HepG2 (cell line): Measurements from ENCODE around the gene TCF19. TPM values are rescaled to one million over a fixed set of nuclear protein-coding genes. Genes with fewer than 3 reads are reported as not detected.

ENCODE experiments used
- AGO2 ChIP-seq: fragments of 200-400 bp; formaldehyde crosslinking; optimal IDR thresholded peaks from 2 replicates; pipeline ENCODE3; 2017; ENCODE audit warnings: mild to moderate bottlenecking, low read depth, low read length, moderate library complexity
- CC2D1A ChIP-seq: sonication (generic); formaldehyde crosslinking; IDR thresholded peaks from 2 replicates; pipeline ENCODE4 v1.8.1; 2023; ENCODE audit warnings: mild to moderate bottlenecking, missing genetic modification reagents
- GATAD1 ChIP-seq: IDR thresholded peaks from 2 replicates; pipeline ENCODE4 v1.6.1; 2016; ENCODE audit warnings: missing genetic modification reagents, missing compliant biosample characterization
- IKZF4 ChIP-seq: sonication (generic); formaldehyde crosslinking; IDR thresholded peaks from 2 replicates; pipeline ENCODE4 v1.5.1; 2020; ENCODE audit warnings: borderline replicate concordance, mild to moderate bottlenecking, low read depth, missing genetic modification reagents; ENCODE audit errors: not compliant biosample characterization
- ISL2 ChIP-seq: sonication (generic); formaldehyde crosslinking; IDR thresholded peaks from 2 replicates; pipeline ENCODE4 v1.5.0; 2020; ENCODE audit warnings: missing genetic modification reagents
- ISX ChIP-seq: sonication (generic); formaldehyde crosslinking; conservative IDR thresholded peaks from 2 replicates; pipeline ENCODE4 v1.5.0; 2020; ENCODE audit warnings: missing genetic modification reagents
- KAT7 ChIP-seq: IDR thresholded peaks from 2 replicates; pipeline ENCODE4 v1.6.1; 2018; ENCODE audit warnings: borderline replicate concordance, missing compliant biosample characterization
- MED13 ChIP-seq: sonication (generic); formaldehyde crosslinking; IDR thresholded peaks from 2 replicates; pipeline ENCODE4 v1.5.0; 2020; ENCODE audit warnings: missing genetic modification reagents
- NBN ChIP-seq: fragments of 450-650 bp; conservative IDR thresholded peaks from 2 replicates; pipeline ENCODE4 v1.6.1; 2017
- NFYC ChIP-seq: IDR thresholded peaks from 2 replicates; pipeline ENCODE4 v1.6.1; 2016; ENCODE audit warnings: missing genetic modification reagents, missing compliant biosample characterization
- RAD51 ChIP-seq: fragments of 450-650 bp; IDR thresholded peaks from 2 replicates; pipeline ENCODE4 v1.6.1; 2016; ENCODE audit warnings: borderline replicate concordance
- RXRB ChIP-seq: IDR thresholded peaks from 2 replicates; pipeline ENCODE4 v1.6.1; 2016; ENCODE audit warnings: borderline replicate concordance, missing genetic modification reagents, missing compliant biosample characterization
- SMAD9 ChIP-seq: sonication (generic); formaldehyde crosslinking; IDR thresholded peaks from 2 replicates; pipeline ENCODE4 v1.5.1; 2020; ENCODE audit warnings: mild to moderate bottlenecking, missing genetic modification reagents
- TSC22D2 ChIP-seq: sonication (generic); formaldehyde crosslinking; IDR thresholded peaks from 2 replicates; pipeline ENCODE4 v1.5.1; 2020; ENCODE audit warnings: missing genetic modification reagents, mild to moderate bottlenecking, borderline replicate concordance
- ZKSCAN8 ChIP-seq: IDR thresholded peaks from 2 replicates; pipeline ENCODE4 v1.6.1; 2016; ENCODE audit warnings: borderline replicate concordance, missing genetic modification reagents, missing compliant biosample characterization
- ZNF558 ChIP-seq: sonication (generic); formaldehyde crosslinking; IDR thresholded peaks from 2 replicates; pipeline ENCODE4 v1.9.0; 2022; ENCODE audit warnings: mild to moderate bottlenecking, missing genetic modification reagents, borderline replicate concordance
- ZNF562 ChIP-seq: sonication (generic); formaldehyde crosslinking; IDR thresholded peaks from 2 replicates; pipeline ENCODE4 v1.8.0; 2022; ENCODE audit warnings: missing genetic modification reagents, borderline replicate concordance
- ZNF615 ChIP-seq: sonication (generic); formaldehyde crosslinking; IDR thresholded peaks from 2 replicates; pipeline ENCODE4 v1.5.0; 2020; ENCODE audit warnings: mild to moderate bottlenecking, missing genetic modification reagents, borderline replicate concordance
- ZNF749 ChIP-seq: sonication (generic); formaldehyde crosslinking; IDR thresholded peaks from 2 replicates; pipeline ENCODE4 v1.8.0; 2022; ENCODE audit warnings: mild to moderate bottlenecking, missing genetic modification reagents, moderate library complexity, borderline replicate concordance
- ZSCAN29 ChIP-seq: sonication (generic); formaldehyde crosslinking; conservative IDR thresholded peaks from 2 replicates; pipeline ENCODE4 v1.4.0; 2020; ENCODE audit warnings: mild to moderate bottlenecking, missing genetic modification reagents
- polyA plus RNA-seq, 8 experiments: library from polyadenylated mRNA; depleted of rRNA in 3 of 8; stranded (reverse) in 7 of 8; unstranded in 1 of 8; fragments of >200 nt; fragmentation: Illumina TruSeq in 4 of 8; extraction: Trizol in 4 of 8; gene quantifications; 2 replicates each; pipeline versions ENCODE4 v1.2.1 to v1.2.3, GENCODE V29; 2011 to 2016; ENCODE audit warnings: low read depth in 4 of 8, missing spikeins in 1 of 8, mixed read lengths in 1 of 8; ENCODE audit not compliant: insufficient read depth in 1 of 8
- total RNA-seq, 5 experiments: library from RNA; depleted of rRNA; stranded (reverse); fragments of >200 nt; fragmentation: Illumina TruSeq; extraction: Trizol; gene quantifications; 2 replicates each; pipeline ENCODE4 v1.2.3, GENCODE V29; 2016; ENCODE audit warnings: low read depth in 1 of 5
- TF ChIP-seq, protein P1 (sequence below): sonication (generic); formaldehyde crosslinking; IDR thresholded peaks from 2 replicates; pipeline ENCODE4 v1.8.0; 2022; ENCODE audit warnings: missing genetic modification reagents, mild to moderate bottlenecking, inconsistent platforms, borderline replicate concordance
- TF ChIP-seq, protein P2 (sequence below): sonication (generic); formaldehyde crosslinking; IDR thresholded peaks from 2 replicates; pipeline ENCODE4 v1.5.0; 2020; ENCODE audit warnings: missing genetic modification reagents
- TF ChIP-seq, protein P3 (sequence below): sonication (generic); formaldehyde crosslinking; IDR thresholded peaks from 2 replicates; pipeline ENCODE4 v1.4.0; 2020; ENCODE audit warnings: mild to moderate bottlenecking, missing genetic modification reagents
- TF ChIP-seq, protein P4 (sequence below): sonication (generic); formaldehyde crosslinking; IDR thresholded peaks from 2 replicates; pipeline ENCODE4 v1.4.0; 2020; ENCODE audit warnings: missing genetic modification reagents
- TF ChIP-seq, protein P5 (sequence below): sonication (generic); formaldehyde crosslinking; IDR thresholded peaks from 2 replicates; pipeline ENCODE4 v1.8.0; 2022; ENCODE audit warnings: mild to moderate bottlenecking, missing genetic modification reagents, moderate library complexity

TCF19 gene
- total and polyA plus RNA-seq, 2 of the 13 experiments (the other 11 are each of a cell fraction or from before 2014, with no cell fraction given) = 4.9 to 22.2 TPM

DNA sequence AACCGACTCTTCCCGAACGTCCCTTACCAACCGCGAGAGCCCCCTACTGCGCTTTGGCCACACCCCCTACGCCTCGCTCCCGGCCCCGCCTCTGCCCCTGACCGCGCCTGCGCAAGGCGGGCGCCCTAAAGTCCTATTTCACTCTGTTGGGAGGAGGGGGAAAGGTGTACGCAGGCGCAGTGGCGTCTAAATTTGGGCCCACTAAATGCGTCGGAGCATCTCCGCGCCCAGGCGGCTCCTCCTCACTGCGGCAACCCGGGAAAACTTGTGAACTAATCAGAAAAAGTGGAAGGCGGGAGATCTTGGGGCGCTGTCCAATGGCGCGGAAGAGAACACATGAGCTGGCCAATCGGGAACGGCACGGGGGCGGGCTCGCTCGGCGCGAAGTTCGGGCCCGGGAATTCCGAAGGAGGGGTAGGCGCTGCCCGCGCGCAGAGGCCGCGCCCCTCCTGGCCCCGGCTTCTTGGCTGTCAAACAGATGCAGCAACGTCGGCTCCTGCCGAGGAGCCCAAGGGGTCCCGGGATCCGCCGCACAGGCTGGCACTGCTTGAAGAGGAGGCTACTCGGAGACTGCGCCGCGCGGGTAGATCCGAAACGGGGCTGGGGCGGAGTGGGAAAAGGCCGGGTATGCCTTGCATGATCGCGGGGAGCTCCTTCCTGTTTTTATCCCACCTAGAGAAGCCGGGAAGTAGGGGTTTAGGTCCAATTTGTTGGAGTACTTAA, at the start of gene TCF19 (continued):
- TF ChIP-seq, protein P1, sequence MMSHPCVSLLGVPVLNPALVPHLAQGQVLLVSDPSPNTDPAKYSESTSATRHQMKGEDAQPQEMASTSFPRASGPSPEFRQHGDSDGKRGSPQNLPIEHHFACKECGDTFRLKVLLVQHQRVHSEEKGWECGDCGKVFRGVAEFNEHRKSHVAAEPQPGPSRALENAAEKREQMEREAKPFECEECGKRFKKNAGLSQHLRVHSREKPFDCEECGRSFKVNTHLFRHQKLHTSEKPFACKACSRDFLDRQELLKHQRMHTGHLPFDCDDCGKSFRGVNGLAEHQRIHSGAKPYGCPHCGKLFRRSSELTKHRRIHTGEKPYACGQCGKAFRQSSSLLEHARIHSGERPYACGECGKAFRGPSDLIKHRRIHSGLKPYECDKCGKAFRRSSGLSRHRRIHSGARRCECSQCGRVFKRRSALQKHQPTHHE = no peak; the same call in 1 of the 2 replicates
- TF ChIP-seq CC2D1A (CRISPR knock-in tag) = peak; percentile 96; the same call in 1 of the 2 replicates
- peak; percentile 81; the same call in 1 of the 2 replicates for TF ChIP-seq ZNF749 (CRISPR knock-in tag)
- TF ChIP-seq ISX (CRISPR knock-in tag) = no peak
- TF ChIP-seq ISL2 (CRISPR knock-in tag) = 0 out of 2 replicates have a peak, but pooled peaks have one; percentile 51
- TF ChIP-seq, protein P2, sequence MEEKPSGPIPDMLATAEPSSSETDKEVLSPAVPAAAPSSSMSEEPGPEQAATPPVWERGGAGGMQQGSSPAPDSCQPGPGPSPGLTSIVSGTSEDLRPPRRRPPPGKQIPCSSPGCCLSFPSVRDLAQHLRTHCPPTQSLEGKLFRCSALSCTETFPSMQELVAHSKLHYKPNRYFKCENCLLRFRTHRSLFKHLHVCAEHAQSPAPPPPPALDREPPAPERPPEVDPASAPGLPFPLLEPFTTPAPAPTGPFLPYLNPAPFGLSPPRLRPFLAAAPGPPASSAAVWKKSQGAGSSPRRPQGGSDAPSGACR (CRISPR knock-in tag) = no peak; the same call in 1 of the 2 replicates
- no peak for TF ChIP-seq RAD51
- TF ChIP-seq KAT7 (CRISPR knock-in tag) = no peak
- TF ChIP-seq, protein P3, sequence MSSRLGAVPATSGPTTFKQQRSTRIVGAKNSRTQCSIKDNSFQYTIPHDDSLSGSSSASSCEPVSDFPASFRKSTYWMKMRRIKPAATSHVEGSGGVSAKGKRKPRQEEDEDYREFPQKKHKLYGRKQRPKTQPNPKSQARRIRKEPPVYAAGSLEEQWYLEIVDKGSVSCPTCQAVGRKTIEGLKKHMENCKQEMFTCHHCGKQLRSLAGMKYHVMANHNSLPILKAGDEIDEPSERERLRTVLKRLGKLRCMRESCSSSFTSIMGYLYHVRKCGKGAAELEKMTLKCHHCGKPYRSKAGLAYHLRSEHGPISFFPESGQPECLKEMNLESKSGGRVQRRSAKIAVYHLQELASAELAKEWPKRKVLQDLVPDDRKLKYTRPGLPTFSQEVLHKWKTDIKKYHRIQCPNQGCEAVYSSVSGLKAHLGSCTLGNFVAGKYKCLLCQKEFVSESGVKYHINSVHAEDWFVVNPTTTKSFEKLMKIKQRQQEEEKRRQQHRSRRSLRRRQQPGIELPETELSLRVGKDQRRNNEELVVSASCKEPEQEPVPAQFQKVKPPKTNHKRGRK (CRISPR knock-in tag) = no peak
- TF ChIP-seq, protein P4, sequence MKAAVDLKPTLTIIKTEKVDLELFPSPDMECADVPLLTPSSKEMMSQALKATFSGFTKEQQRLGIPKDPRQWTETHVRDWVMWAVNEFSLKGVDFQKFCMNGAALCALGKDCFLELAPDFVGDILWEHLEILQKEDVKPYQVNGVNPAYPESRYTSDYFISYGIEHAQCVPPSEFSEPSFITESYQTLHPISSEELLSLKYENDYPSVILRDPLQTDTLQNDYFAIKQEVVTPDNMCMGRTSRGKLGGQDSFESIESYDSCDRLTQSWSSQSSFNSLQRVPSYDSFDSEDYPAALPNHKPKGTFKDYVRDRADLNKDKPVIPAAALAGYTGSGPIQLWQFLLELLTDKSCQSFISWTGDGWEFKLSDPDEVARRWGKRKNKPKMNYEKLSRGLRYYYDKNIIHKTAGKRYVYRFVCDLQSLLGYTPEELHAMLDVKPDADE = no peak
- TF ChIP-seq RXRB (CRISPR knock-in tag) = no peak
- peak; percentile 87 for TF ChIP-seq ZSCAN29 (CRISPR knock-in tag)
- TF ChIP-seq, protein P5, sequence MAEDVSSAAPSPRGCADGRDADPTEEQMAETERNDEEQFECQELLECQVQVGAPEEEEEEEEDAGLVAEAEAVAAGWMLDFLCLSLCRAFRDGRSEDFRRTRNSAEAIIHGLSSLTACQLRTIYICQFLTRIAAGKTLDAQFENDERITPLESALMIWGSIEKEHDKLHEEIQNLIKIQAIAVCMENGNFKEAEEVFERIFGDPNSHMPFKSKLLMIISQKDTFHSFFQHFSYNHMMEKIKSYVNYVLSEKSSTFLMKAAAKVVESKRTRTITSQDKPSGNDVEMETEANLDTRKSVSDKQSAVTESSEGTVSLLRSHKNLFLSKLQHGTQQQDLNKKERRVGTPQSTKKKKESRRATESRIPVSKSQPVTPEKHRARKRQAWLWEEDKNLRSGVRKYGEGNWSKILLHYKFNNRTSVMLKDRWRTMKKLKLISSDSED (CRISPR knock-in tag) = no peak
- TF ChIP-seq NBN = no peak
- no peak for TF ChIP-seq ZNF615
- TF ChIP-seq ZNF558 = no peak; the same call in 1 of the 2 replicates
- no peak for TF ChIP-seq MED13
- TF ChIP-seq TSC22D2 (CRISPR knock-in tag) = no peak
- no peak for TF ChIP-seq AGO2
- TF ChIP-seq GATAD1 = peak; percentile 68
- TF ChIP-seq ZKSCAN8 = no peak
- peak; percentile 97 for TF ChIP-seq NFYC (CRISPR knock-in tag)
- peak; percentile 58; the same call in 1 of the 2 replicates for TF ChIP-seq SMAD9 (CRISPR knock-in tag)
- TF ChIP-seq IKZF4 (CRISPR knock-in tag) = no peak
- TF ChIP-seq ZNF562 (CRISPR knock-in tag) = no peak
